GM18951 (cell line): ENCODE results near the gene HIPK3.

Experiments
- POLR2A ChIP-seq: IDR thresholded peaks from 4 replicates; pipeline ENCODE4 v1.6.1; 2011; ENCODE audit warnings: mild to moderate bottlenecking; ENCODE audit not compliant: insufficient read length, insufficient read depth; ENCODE audit errors: extremely low read depth
- in situ Hi-C: fragments of 300-500 bp; cut with MboI; formaldehyde crosslinking; loops from one replicate; pipeline ENCODE4 v1.12.0; 2022; ENCODE audit warnings: low sequenced_read_pairs, mixed read lengths, inconsistent platforms; ENCODE audit not compliant: unreplicated experiment

The HIPK3 gene

GRCh38 chr11:33266393-33267215 is 9.4 kb downstream of the HIPK3 start:
- in situ Hi-C loops, result no loop called here
- no peak for TF ChIP-seq POLR2A

DNA sequence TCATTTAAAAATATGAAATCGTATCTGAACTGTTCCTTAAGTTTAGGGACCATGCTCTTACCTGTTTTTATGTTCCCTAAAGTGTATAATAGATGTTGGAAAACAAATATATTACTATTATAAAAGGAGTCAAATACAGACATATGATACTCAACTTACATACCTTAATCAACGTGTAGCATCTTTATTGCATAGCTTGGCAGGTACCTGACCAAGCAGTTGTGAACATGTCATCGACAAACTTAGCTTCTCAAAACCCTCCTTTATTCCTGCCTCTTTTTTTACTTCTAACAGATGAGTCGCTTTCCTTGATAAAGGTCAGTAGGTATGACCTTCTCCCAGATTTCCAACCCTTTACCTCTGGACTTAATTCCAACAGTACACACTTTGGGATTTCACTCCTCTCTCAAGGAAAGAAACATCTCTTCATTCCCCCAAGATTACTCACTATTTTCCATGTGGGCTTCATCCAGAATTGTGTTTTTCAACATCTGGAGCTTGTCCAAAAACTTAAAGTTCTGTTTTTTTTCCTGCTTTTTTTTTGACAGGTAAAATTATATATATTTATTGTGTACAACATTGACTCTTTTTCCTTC is 11.9 kb downstream of the HIPK3 start:
- TF ChIP-seq POLR2A, result no peak

DNA sequence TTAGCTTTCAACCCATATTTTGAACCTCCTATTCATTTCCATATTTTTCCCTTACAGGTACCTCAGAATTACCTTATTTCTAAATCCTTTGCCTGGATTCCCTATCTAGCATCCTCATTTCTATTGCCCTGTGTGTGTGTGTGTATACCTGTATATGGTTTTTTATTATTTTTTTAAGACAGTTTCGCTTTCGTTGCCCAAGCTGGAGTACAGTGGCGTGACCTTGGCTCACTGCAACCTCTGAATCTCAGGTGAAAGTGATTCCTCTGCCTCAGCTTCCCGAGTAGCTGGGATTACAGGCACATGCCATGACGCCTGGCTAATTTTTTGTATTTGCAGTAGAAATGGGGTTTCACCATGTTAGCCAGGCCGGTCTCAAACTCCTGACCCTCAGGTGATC is 12.6 kb downstream of the HIPK3 start:
- no peak for TF ChIP-seq POLR2A
- in situ Hi-C loops, result no loop called here

More for the DNA sequence above, 11.9 kb downstream of the HIPK3 start:
- in situ Hi-C loops, result no loop called here

DNA sequence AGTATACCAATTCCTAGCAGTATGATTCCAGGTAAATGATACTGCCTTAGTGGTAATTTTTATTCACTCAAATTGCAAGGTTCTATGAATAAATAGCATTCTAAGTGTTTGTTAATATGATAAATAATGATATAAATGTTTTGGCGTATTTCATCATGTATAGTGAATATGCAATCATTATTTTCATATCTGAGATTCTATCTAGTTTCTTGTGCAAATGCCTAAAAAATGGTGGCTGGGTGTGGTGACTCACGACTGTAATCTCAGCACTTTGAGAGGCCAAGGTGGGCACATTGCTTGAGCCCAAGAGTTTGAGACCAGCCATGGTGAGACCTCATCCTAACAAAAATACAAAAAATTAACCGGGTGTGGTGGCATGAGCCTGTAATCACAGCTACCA is 13.9 kb downstream of the HIPK3 start:
- in situ Hi-C loops, result no loop called here
- TF ChIP-seq POLR2A, result no peak

DNA sequence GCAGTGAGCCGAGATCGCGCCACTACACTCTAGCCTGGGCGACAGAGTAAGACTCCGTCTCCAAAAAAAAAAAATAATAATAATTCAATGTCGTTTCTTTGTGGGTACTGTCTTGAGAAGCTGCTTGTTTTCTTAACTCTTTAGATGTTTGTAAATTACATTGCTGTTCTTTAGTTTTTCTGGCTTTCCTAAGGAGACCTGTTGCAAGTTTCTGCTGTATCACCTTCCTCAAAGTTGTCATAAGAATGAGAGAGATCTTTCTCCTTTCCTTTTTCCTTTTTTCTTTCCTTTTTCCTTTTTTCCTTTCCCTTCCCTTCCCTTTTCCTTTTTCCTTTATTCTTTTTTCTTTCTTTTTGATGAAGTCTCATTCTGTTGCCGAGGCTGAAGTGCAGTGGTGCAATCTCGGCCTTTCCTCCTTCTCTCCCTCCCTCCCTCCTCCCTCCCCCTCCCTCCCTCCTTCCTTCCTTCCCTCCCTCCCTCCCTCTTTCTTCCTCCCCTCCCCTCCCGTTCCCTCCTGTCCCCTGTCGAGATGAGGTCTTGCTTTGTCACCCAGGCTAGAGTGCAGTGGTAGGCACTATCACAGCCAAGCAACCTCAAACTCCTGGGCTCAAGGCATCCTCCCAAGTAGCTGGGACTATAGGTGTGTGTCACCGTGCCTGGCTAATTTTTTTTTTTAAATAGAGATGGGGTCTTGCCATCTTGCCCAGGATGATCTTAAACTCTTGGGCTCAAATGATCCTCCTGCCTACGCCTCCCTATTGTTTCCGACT is 15.3 kb downstream of the HIPK3 start:
- TF ChIP-seq POLR2A, result no peak
- in situ Hi-C loops, result no loop called here

- in situ Hi-C loops, result no loop called here
- no peak for TF ChIP-seq POLR2A
Observed at GRCh38 chr11:33273656-33274055, 16.5 kb downstream of the HIPK3 start.

DNA sequence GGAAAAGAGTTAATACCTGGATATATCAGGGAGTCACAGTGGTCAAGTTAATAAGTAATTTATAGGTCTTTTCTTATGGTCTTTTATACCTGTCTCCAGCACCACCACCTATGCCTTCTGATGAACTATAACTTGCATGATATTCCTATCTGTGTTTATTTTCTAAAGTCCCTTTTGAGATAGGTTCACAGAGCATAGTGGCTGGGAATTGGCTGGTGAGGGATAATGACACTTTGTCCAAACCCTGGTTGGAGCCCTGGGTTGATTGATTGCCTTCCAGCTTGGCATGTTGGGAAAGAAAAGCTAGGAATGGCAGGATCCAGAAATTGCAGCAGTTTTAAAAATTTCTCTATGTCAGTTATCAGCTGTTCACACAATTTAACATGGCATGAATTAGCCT is 23.2 kb downstream of the HIPK3 start:
- in situ Hi-C loops, result no loop called here
- no peak for TF ChIP-seq POLR2A

GRCh38 chr11:33281758-33282157 is 24.6 kb downstream of the HIPK3 start:
- TF ChIP-seq POLR2A, result no peak
- in situ Hi-C loops, result no loop called here

DNA sequence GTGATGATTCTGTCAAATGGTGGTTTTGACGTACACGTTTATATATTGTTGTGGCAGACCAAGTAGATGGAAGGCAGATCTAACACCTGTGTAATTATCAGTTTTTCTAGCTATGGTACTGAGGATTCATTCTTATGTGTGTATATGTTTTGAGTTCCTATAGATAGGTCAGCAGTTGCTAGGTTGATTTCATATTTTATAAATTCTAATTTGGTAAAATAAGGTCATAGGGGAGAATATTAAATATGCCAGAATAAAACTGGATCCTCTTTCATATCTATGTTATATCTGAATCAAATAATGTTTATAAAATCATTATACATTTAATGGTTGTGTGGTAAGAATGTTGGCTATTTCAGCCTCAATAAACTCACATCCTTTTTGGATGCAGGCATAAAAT is 27.6 kb downstream of the HIPK3 start:
- no peak for TF ChIP-seq POLR2A
- in situ Hi-C loops, result no loop called here

- in situ Hi-C loops, result no loop called here
- no peak for TF ChIP-seq POLR2A
Observed at GRCh38 chr11:33290319-33290718, 33.1 kb downstream of the HIPK3 start.

DNA sequence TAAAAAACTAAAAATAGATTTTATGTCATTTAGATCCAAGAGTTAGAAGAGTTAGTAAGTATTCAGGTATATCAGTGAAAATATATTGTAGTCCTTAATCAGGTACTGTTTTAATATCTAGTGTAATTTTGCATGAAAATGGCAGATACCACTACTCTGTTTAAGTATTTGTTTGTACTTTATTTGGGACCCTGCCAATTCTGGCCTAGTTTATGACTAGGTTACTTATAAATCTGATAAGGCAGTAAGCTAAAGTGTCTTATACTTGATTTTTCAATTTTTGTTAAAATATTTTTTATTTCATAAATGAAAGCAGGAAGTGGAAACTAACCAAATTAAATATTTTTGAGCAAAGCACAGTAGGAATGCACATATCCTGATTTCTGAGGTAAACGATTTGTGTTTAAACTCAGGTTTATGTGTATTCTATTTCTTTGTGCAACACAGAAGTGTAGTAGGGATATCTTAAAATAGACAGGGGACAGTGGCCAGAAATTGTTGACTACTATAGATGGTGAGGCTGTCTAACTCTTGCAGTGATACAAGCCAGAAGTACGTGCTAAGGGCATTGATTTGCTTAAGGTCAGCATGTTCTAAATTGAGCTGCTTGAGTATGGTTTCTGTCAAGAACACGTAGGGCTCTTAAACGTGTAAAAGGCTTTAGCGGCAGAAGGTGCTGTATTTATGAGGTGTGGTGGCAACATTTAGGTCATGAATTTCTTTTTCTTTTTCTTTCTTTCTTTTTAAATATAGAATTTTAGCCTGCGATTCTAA is 34.0 kb downstream of the HIPK3 start:
- in situ Hi-C loops, result no loop called here
- TF ChIP-seq POLR2A, result no peak

GRCh38 chr11:33292311-33292710 is 35.1 kb downstream of the HIPK3 start:
- in situ Hi-C loops, result no loop called here
- TF ChIP-seq POLR2A, result no peak

- no peak for TF ChIP-seq POLR2A
- in situ Hi-C loops, result no loop called here
Observed at GRCh38 chr11:33294224-33294623, 37.0 kb downstream of the HIPK3 start.
